ELR (cell line): ENCODE data around the gene FLRT2.

ENCODE experiments used
- DNase-seq: peaks from one replicate; pipeline ENCODE4 v3.0.0-alpha.2; 2015; ENCODE audit warnings: low read depth

FLRT2 gene

DNA sequence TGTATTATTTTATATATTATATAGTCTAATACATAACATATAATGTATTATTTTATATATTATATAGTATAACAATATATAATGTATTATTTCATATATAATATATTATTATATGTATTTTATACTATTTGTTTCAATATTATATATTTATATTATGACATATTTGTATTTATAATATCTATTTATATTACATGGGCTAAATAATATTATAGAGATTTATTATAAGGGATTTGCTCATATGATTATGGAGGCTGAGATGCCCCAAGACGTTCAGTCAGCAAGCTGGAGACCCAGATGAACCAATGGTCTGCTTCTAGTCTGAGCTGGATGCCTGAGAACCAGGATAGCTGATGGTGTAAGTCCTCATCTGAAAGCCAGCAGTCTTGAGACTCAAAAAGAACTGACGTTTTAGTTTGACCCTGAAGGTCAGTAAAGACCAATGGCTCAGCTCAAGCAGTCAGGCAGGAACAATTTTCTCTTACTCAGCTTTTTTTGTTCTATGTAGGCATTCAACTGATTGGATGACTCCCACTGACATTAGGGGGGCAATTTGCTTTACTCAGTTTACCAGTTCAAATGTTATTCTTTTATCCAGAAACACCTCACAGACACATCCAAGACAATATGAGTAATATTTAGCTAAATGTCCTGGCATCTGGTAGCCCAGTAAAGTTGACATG lies 130.4 kb downstream of the FLRT2 start:
- DNase-seq = no peak

DNA sequence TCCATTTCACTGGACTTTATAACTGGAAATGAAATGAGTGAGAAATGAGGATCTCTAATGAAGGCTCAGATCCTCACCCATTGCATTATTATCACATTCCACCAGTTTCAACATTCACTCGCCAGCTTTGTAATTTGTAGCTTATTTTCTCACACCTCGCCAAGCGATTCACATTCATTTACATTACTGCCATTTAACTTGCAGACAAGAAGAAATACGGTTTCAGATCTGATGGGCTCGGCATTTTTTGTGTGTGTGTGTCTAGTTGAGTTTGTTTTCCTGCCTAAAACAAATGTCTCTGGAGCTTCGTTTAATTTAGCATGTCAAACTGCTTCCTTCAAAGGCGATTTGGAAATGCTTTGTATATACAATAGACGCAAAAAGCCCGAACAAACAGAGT lies 132.2 kb downstream of the FLRT2 start:
- no peak for DNase-seq

DNA sequence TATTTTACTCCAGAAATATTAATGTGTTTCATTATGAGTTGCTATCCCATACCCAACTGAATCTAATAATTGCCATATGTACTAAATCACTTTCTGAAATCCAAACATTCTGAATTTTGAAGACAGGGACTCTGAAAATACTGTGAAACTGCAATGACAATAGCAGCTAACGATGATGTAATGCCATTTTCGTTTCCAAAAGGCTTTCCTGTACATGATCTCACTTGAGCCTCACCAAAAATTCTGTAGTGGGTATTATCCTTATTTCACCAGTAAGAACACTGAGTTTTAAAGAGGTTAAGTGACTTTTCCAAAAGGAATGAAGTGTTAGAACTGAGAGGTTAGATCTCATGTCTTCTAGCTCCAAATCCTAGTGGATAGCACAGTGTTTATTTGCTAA lies 133.3 kb downstream of the FLRT2 start:
- no peak for DNase-seq

DNA sequence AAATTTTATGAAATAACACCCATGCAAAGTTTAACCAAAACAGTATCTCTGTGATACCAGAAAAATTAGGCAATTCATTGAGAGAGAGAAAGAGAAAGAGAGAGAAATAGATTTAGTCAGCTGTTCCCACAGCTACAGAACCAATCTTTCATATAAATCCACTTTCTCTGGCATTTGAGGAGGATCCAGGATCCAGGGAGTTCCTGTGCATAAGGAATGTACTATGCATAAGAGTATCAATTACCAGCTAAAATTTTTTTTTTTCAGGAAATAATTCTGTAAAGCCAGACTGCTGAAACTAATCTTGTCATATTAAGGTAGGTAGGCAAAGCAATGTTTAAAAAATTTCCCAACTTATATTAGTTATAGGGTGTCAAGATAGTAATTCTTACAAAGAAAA lies 133.7 kb downstream of the FLRT2 start:
- DNase-seq = no peak

DNA sequence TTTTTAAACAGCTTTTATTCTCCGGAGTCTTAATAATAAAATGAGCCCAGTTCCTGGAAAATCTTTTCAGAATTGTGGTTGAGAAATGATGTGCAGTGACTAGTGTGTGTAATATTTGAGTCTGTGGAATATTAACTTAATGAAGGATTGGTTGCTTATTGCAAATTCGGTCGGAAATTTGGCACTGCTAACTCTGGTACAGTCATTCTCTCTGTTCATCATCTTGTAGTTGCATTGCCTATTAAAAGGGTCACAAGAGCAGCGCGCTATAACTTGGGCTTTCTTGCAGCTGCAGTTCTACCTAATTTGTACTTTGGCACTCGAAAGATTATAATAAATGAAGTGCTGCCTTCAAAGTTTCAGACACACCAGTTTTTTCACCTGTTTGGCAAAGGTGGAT lies 146.0 kb downstream of the FLRT2 start:
- no peak for DNase-seq

DNA sequence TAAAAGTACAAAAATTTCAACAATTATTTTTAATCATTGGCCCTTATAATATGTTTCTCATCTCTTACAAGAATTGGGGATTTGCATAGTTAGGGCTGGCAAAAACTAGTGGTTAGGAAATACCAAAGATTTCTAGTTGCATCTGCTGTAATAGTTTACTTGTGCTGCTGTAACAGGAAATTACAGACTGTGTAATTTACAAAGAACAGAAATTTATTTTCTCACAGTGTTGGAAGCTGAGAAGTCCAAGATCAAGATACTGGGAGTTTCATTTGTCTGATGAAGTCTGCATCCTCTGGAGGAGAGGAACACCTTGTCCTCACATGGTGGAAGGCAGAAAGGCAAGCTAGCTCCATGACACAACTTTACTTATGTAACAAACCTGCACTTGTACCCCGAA lies 157.0 kb downstream of the FLRT2 start:
- no peak for DNase-seq

DNA sequence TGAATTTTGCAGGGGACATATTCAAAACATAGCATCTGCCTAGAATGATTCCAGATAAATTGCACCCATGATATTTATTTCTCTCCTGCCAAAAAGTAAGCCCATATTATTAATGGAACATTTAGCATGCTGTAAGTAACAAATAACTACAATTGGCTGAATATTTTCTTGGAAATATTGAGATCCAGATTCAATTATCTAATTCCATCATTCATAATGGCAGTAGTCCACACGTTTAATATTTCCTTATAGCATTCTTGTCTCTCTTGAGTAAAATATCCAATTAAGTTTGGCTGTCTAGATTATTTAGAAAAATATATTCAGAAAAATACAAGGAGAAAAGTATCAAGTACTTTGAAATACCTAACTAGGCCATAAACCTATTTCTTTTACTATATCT lies 157.5 kb downstream of the FLRT2 start:
- no peak for DNase-seq

DNA sequence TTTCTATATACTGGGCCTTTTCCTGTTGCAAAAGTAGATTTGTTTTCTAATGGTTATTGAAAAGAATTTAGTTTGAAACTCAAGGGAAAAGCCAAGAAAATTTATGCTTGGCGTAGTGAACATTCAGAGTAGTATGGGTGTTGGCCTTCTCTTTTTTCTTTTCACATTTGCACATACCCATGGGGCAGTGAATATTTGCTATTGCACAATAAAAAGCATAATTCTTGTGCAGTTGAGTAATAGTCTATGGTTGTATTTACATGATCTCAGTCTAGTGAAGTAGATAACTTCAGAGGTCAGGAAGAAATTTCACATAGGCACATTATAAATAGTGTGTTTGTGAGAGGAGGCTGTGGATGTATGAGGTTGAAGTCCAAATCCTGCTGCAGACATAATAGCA lies 158.1 kb downstream of the FLRT2 start:
- no peak for DNase-seq

DNA sequence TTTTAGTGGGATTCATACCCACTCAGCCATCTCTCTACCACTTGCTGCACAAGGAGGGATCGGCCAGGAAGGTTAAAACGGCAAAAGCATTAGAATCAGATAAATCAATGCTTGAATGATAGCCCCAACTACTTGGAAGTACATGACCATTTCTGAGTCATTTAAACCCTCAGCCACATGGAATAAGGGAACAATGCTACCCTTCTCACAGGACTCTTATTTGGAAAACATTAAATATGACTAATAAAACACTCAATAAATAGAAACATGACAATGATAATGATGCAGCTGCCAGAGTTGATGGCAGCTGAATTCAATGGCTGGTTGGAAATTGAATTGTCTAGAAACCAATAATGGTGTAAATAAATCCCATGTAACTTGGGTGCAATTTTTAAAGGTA lies 165.4 kb downstream of the FLRT2 start:
- no peak for DNase-seq

DNA sequence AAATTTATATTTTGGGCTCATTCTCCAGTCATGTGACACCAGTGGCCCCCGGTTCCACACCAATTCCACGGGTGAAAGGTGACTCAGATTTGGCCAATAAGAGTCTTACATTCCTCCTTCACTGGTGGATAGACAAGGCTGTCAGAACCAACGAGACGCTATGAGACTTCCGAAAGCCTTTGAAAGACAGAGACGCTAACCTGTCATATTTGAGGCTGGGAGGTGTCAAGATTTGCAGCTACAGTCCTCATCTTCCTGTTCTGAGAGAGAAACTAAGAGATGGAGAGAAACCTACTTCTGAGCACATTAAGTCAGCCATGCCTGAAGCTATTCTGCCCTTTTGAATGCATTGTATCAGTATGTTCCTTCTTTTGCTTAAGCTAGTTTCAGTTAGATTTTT lies 171.2 kb downstream of the FLRT2 start:
- no peak for DNase-seq

DNA sequence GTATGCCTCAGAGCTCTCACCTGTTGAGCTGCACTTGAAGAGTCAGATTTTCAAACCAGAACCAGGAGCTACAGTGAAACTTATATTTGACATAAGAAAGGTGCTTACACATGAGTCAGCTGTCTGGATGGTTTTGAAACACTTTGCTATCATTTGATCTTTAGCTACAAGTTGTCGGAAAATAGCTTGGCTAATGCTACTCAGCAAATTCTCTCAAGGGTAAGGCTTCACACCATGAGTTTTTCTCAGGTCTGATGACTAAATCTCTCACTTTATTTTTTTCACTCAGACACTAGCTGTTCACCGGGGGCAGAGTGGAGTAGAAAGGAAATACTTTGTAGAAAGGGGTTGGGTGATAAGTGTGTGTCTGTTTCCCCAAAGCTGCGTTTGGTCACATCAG lies 171.8 kb downstream of the FLRT2 start:
- DNase-seq = no peak

DNA sequence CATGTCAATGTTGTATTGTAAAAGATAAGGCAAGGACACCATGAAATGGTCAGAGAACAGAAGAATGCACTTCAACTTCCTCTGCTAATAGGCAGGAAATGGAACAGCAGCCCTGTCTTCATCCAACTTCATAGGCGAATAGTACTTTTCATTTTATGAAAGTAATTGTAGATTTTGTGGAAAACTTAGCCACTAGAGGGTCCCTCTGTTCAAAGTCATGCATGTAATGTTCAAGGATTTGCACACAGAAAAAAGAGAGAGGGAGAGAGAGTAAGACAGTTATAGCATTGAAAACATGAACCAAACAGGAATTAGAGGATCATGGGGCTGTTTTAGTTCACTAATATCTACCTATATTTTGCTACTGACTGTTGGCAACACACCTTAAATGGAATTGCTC lies 172.2 kb downstream of the FLRT2 start:
- DNase-seq = no peak

DNA sequence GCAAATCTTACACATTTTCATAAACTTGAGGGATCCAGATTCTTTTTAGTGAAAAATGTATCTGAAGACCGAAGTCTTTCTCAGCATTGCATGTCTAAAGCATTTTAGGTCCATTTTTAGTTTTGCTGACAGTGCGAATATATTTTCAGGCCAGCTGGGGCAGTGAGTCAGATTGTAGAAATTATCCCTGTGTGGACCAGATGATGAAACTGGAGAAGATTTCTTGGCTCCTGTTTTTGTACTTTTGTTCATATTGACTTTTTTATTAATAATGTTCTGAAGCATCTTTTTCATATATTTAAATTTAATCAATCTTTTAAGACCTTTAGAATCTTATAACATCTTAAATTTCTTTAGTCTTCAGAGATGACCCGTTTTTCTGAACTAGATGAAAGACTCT lies 173.1 kb downstream of the FLRT2 start:
- DNase-seq = no peak
